RWPE1 (cell line): ENCODE data around the gene OASL.

ENCODE experiments used
- CTCF ChIA-PET: fragments of 350-600 bp; sonication (Branson Sonifier 250); formaldehyde crosslinking; extraction: SDS; loops from one replicate; lab custom pipeline; 2021; lab: Yijun Ruan, JAX
- POLR2A ChIA-PET: fragments of 400-600 bp; formaldehyde crosslinking; extraction: SDS; loops from one replicate; lab custom pipeline; 2020; ENCODE audit warnings: antibody characterized with exemption; ENCODE audit not compliant: low non-redundant PET; lab: Yijun Ruan, JAX
- DNase-seq: peaks from one replicate; pipeline ENCODE4 v3.0.0; 2012; ENCODE audit warnings: low spot score
- H3K27ac ChIP-seq: fragments of 450-650 bp; 2 replicates; pipeline ENCODE4 v1.5.1; 2017
- CTCF ChIP-seq: fragments of 450-650 bp; conservative IDR thresholded peaks from 2 replicates; pipeline ENCODE4 v1.5.1; 2017; ENCODE audit warnings: low read depth, mild to moderate bottlenecking

The OASL gene

GRCh38 chr12:121025442-121026226, 13.4 kb downstream of the OASL start:
- ChIA-PET POLR2A (no interaction called here), CTCF (no interaction called here)
- DNase-seq = no peak
- TF ChIP-seq CTCF = no peak
- no peak overlapping the region for H3K27ac ChIP-seq

- CTCF ChIA-PET = no interaction called here
- TF ChIP-seq CTCF = no peak
- H3K27ac ChIP-seq = no peak overlapping the region
- no peak for DNase-seq
- POLR2A ChIA-PET = no interaction called here
Observed at GRCh38 chr12:121023799-121024198, 15.2 kb downstream of the OASL start.

- CTCF ChIA-PET = no interaction called here
- no peak for DNase-seq
- no peak for TF ChIP-seq CTCF
- POLR2A ChIA-PET = interaction anchor here (0.6 kb wide), 1 partner anchor 715 kb away, joined by 8 read pairs; no protein-coding TSS in a partner anchor
- no peak overlapping the region for H3K27ac ChIP-seq
Observed at GRCh38 chr12:121022713-121023112, 16.3 kb downstream of the OASL start.

- TF ChIP-seq CTCF = no peak
- no peak overlapping the region for H3K27ac ChIP-seq
- ChIA-PET CTCF (no interaction called here), POLR2A (no interaction called here)
- no peak for DNase-seq
Observed at GRCh38 chr12:121021754-121022153, 17.3 kb downstream of the OASL start.

- CTCF ChIA-PET = no interaction called here
- POLR2A ChIA-PET = no interaction called here
- no peak overlapping the region for H3K27ac ChIP-seq
- no peak for DNase-seq
- TF ChIP-seq CTCF = no peak
Observed at GRCh38 chr12:121018860-121019617, 20.0 kb downstream of the OASL start.

- no peak overlapping the region for H3K27ac ChIP-seq
- POLR2A ChIA-PET = no interaction called here
- TF ChIP-seq CTCF = no peak
- DNase-seq = no peak
- CTCF ChIA-PET = no interaction called here
Observed at GRCh38 chr12:121017966-121018491, 21.0 kb downstream of the OASL start.
